HT-29 (cell line): ENCODE results near the gene SLC43A2. TPM values are rescaled to one million over a fixed set of nuclear protein-coding genes. Genes with fewer than 3 reads are reported as not detected.
"Not testable (repeated sequence)": the region's sequence is repeated elsewhere in the genome, so short reads cannot be mapped to it uniquely, and the experiment has no call there.

Experiments
- DNase-seq: peaks from one replicate; pipeline ENCODE4 v3.0.0-alpha.2; 2015; ENCODE audit warnings: low spot score
- total RNA-seq: library from RNA; depleted of rRNA; stranded (reverse); fragments of >200 nt; shearing (Covaris generic); gene quantifications from 2 replicates; pipeline ENCODE4 v1.2.3, GENCODE V29; 2014

Gene SLC43A2
- total RNA-seq, 1 experiment from 2014 or later = 34.0 TPM

GRCh38 chr17:1590029-1590746 is 38.4 kb downstream of the SLC43A2 start:
- peak; percentile 59 for DNase-seq

- no peak for DNase-seq
Measured at GRCh38 chr17:1588821-1589585, 39.6 kb downstream of the SLC43A2 start.

- no peak for DNase-seq
Measured at GRCh38 chr17:1584167-1584566, 44.5 kb downstream of the SLC43A2 start.

- no peak for DNase-seq
Measured at GRCh38 chr17:1583556-1583955, 45.1 kb downstream of the SLC43A2 start.

GRCh38 chr17:1582374-1582773 is 46.3 kb downstream of the SLC43A2 start:
- DNase-seq = no peak

GRCh38 chr17:1580979-1581676 is 47.5 kb downstream of the SLC43A2 start:
- peak; percentile 60 for DNase-seq

GRCh38 chr17:1578029-1578428 is 50.6 kb downstream of the SLC43A2 start:
- DNase-seq = no peak

- no peak for DNase-seq
Measured at GRCh38 chr17:1577583-1578013, 51.0 kb downstream of the SLC43A2 start.

GRCh38 chr17:1577182-1577581 is 51.5 kb downstream of the SLC43A2 start:
- DNase-seq = peak; percentile 43

- no peak for DNase-seq
Measured at GRCh38 chr17:1576500-1576899, 52.1 kb downstream of the SLC43A2 start.

- DNase-seq = no peak
Measured at GRCh38 chr17:1574697-1575471, 53.8 kb downstream of the SLC43A2 start.

- DNase-seq = peak; percentile 84
Measured at GRCh38 chr17:1573932-1574696, 54.5 kb downstream of the SLC43A2 start.

GRCh38 chr17:1572646-1573045 is 56.0 kb downstream of the SLC43A2 start:
- not testable (repeated sequence) for DNase-seq

- no peak for DNase-seq
Measured at GRCh38 chr17:1571341-1571704, 57.3 kb downstream of the SLC43A2 start.

GRCh38 chr17:1568950-1569810 is 59.5 kb downstream of the SLC43A2 start:
- no peak for DNase-seq

GRCh38 chr17:1566505-1567199 is 62.0 kb downstream of the SLC43A2 start:
- no peak for DNase-seq

GRCh38 chr17:1565877-1566276 is 62.8 kb downstream of the SLC43A2 start:
- DNase-seq = no peak

GRCh38 chr17:1563786-1564613 is 64.6 kb downstream of the SLC43A2 start:
- DNase-seq = no peak
